Lower leg skin (tissue), 3 donors: ENCODE measurements around the gene FAM174B.

Experiments used
- POLR2A ChIP-seq, 2 donors: fragments of 450-650 bp; IDR thresholded peaks; one replicate each; pipeline ENCODE4 v1.6.1; 2016 to 2017; ENCODE audit warnings: antibody characterized with exemption in 2 of 2, mild to moderate bottlenecking in 1 of 2, moderate library complexity in 1 of 2
- TF ChIP-seq, protein P1 (sequence below), 3 donors: fragments of 450-650 bp; IDR thresholded peaks; one replicate each; pipeline ENCODE4 v1.5.1; 2016; ENCODE audit warnings: antibody characterized with exemption in 3 of 3, mild to moderate bottlenecking in 3 of 3, moderate library complexity in 2 of 3

DNA sequence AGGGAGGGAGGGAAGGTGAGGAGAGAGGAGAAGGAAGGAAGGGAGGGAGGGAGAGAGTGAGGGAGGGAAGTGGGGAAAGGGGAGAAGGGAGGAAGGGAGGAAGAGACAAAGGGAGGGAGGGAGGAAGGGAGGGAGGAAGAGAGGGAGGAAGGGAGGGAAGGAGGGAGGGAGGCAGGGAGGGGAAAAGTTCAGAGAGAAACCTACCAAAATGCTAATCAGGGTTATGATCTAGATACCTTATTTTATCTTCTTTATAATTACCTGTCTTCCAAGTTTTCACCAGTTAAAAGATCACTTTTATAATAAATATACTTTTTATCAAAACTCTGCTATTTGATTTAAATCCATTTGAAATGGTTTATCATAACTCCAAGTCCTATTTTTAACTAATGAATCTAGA is 44.4 kb downstream of the FAM174B start:
- TF ChIP-seq, protein P1, sequence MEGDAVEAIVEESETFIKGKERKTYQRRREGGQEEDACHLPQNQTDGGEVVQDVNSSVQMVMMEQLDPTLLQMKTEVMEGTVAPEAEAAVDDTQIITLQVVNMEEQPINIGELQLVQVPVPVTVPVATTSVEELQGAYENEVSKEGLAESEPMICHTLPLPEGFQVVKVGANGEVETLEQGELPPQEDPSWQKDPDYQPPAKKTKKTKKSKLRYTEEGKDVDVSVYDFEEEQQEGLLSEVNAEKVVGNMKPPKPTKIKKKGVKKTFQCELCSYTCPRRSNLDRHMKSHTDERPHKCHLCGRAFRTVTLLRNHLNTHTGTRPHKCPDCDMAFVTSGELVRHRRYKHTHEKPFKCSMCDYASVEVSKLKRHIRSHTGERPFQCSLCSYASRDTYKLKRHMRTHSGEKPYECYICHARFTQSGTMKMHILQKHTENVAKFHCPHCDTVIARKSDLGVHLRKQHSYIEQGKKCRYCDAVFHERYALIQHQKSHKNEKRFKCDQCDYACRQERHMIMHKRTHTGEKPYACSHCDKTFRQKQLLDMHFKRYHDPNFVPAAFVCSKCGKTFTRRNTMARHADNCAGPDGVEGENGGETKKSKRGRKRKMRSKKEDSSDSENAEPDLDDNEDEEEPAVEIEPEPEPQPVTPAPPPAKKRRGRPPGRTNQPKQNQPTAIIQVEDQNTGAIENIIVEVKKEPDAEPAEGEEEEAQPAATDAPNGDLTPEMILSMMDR (IDR thresholded peaks at IDR 0.05), result no peak
- no peak for TF ChIP-seq POLR2A (IDR thresholded peaks at IDR 0.05)
